Mucosa of rectum (tissue), 2 donors: Measurements from ENCODE around the gene DYNC1I1.

Experiments used
- H3K27ac ChIP-seq, 2 donors: one replicate each; pipeline ENCODE4 v1.7.0; 2013; ENCODE audit warnings: inconsistent platforms in 2 of 2, low read depth in 2 of 2, low read length in 2 of 2
- H3K27me3 ChIP-seq, 2 donors: one replicate each; pipeline ENCODE4 v1.7.0; 2013; ENCODE audit warnings: low read length in 2 of 2; ENCODE audit not compliant: control insufficient read depth in 2 of 2, insufficient read depth in 2 of 2
- H3K36me3 ChIP-seq, 2 donors: one replicate each; pipeline ENCODE4 v1.7.0; 2013; ENCODE audit warnings: low read length in 2 of 2; ENCODE audit not compliant: control insufficient read depth in 2 of 2, insufficient read depth in 2 of 2
- H3K4me1 ChIP-seq, 2 donors: one replicate each; pipeline ENCODE4 v1.7.0; 2013; ENCODE audit warnings: low read length in 2 of 2, mild to moderate bottlenecking in 1 of 2; ENCODE audit not compliant: control insufficient read depth in 2 of 2, insufficient read depth in 2 of 2
- H3K4me3 ChIP-seq, 2 donors: one replicate each; pipeline ENCODE4 v1.7.0; 2013; ENCODE audit warnings: low read length in 2 of 2
- H3K9ac ChIP-seq, 2 donors: one replicate each; pipeline ENCODE4 v1.7.0; 2013; ENCODE audit warnings: low read length in 2 of 2, low read depth in 1 of 2, mild to moderate bottlenecking in 1 of 2
- H3K9me3 ChIP-seq, 2 donors: one replicate each; pipeline ENCODE4 v1.7.0; 2013; ENCODE audit warnings: low read length in 2 of 2; ENCODE audit not compliant: control insufficient read depth in 2 of 2
- donor health status: healthy.
- donor health status: Normal muscosa, but diverticular disease.

The DYNC1I1 gene

GRCh38 chr7:95976369-95977060 is 204.2 kb downstream of the DYNC1I1 start:
- no peak overlapping the region for H3K27ac ChIP-seq
- no peak overlapping the region for H3K9ac ChIP-seq
- no peak overlapping the region for H3K4me3 ChIP-seq
- H3K27me3 ChIP-seq, result no peaks in the 10 kb centered on the region
- H3K4me1 ChIP-seq, result no peaks in the 10 kb centered on the region
- no peaks in the 10 kb centered on the region for H3K9me3 ChIP-seq
- no peaks in the 10 kb centered on the region for H3K36me3 ChIP-seq

- no peak overlapping the region for H3K9ac ChIP-seq
- H3K4me1 ChIP-seq, result no peaks in the 10 kb centered on the region
- H3K4me3 ChIP-seq, result no peak overlapping the region
- no peak overlapping the region for H3K27ac ChIP-seq
- H3K9me3 ChIP-seq, result no peaks in the 10 kb centered on the region
- no peaks in the 10 kb centered on the region for H3K36me3 ChIP-seq
- H3K27me3 ChIP-seq, result no peaks in the 10 kb centered on the region
These were observed 205.6 kb downstream of the DYNC1I1 start for GRCh38 chr7:95977994-95978393.

GRCh38 chr7:95980167-95980566 is 207.8 kb downstream of the DYNC1I1 start:
- H3K27ac ChIP-seq, result no peak overlapping the region
- H3K36me3 ChIP-seq, result no peaks in the 10 kb centered on the region
- H3K4me1 ChIP-seq, result no peaks in the 10 kb centered on the region
- H3K4me3 ChIP-seq, result no peak overlapping the region
- no peaks in the 10 kb centered on the region for H3K27me3 ChIP-seq
- H3K9ac ChIP-seq, result no peak overlapping the region
- no peaks in the 10 kb centered on the region for H3K9me3 ChIP-seq

- no peak overlapping the region for H3K27ac ChIP-seq
- H3K27me3 ChIP-seq, result no peaks in the 10 kb centered on the region
- no peak overlapping the region for H3K4me3 ChIP-seq
- no peaks in the 10 kb centered on the region for H3K9me3 ChIP-seq
- H3K36me3 ChIP-seq, result no peaks in the 10 kb centered on the region
- H3K4me1 ChIP-seq, result no peaks in the 10 kb centered on the region
- no peak overlapping the region for H3K9ac ChIP-seq
These were observed 208.4 kb downstream of the DYNC1I1 start for GRCh38 chr7:95980706-95981105.

GRCh38 chr7:95986178-95986764 is 213.9 kb downstream of the DYNC1I1 start:
- Histone ChIP-seq H3K36me3 (no peaks in the 10 kb centered on the region), H3K4me1 (no peaks in the 10 kb centered on the region), H3K9ac (no peak overlapping the region), H3K27ac (no peak overlapping the region), H3K27me3 (no peaks in the 10 kb centered on the region), H3K9me3 (no peaks in the 10 kb centered on the region), H3K4me3 (no peak overlapping the region)

GRCh38 chr7:95989301-95989700 is 216.9 kb downstream of the DYNC1I1 start:
- H3K4me3 ChIP-seq, result no peak overlapping the region
- no peak overlapping the region for H3K27ac ChIP-seq
- no peaks in the 10 kb centered on the region for H3K36me3 ChIP-seq
- H3K9me3 ChIP-seq, result no peaks in the 10 kb centered on the region
- no peak overlapping the region for H3K9ac ChIP-seq
- no peaks in the 10 kb centered on the region for H3K4me1 ChIP-seq
- H3K27me3 ChIP-seq, result no peaks in the 10 kb centered on the region

- H3K27ac ChIP-seq, result no peak overlapping the region
- no peaks in the 10 kb centered on the region for H3K4me1 ChIP-seq
- H3K36me3 ChIP-seq, result no peaks in the 10 kb centered on the region
- no peaks in the 10 kb centered on the region for H3K9me3 ChIP-seq
- no peak overlapping the region for H3K4me3 ChIP-seq
- H3K9ac ChIP-seq, result no peak overlapping the region
- no peaks in the 10 kb centered on the region for H3K27me3 ChIP-seq
These were observed 221.0 kb downstream of the DYNC1I1 start for GRCh38 chr7:95993380-95993779.

GRCh38 chr7:95996174-95996573 is 223.8 kb downstream of the DYNC1I1 start:
- no peaks in the 10 kb centered on the region for H3K9me3 ChIP-seq
- H3K4me1 ChIP-seq, result no peaks in the 10 kb centered on the region
- H3K27ac ChIP-seq, result no peak overlapping the region
- no peaks in the 10 kb centered on the region for H3K36me3 ChIP-seq
- no peak overlapping the region for H3K9ac ChIP-seq
- no peaks in the 10 kb centered on the region for H3K27me3 ChIP-seq
- H3K4me3 ChIP-seq, result no peak overlapping the region

- H3K4me3 ChIP-seq, result no peak overlapping the region
- no peak overlapping the region for H3K9ac ChIP-seq
- H3K27ac ChIP-seq, result no peak overlapping the region
- no peaks in the 10 kb centered on the region for H3K27me3 ChIP-seq
- H3K4me1 ChIP-seq, result no peaks in the 10 kb centered on the region
- H3K9me3 ChIP-seq, result no peaks in the 10 kb centered on the region
- H3K36me3 ChIP-seq, result no peaks in the 10 kb centered on the region
These were observed 224.5 kb downstream of the DYNC1I1 start for GRCh38 chr7:95996886-95997285.

- Histone ChIP-seq H3K9me3 (no peaks in the 10 kb centered on the region), H3K36me3 (no peaks in the 10 kb centered on the region), H3K4me3 (no peak overlapping the region), H3K9ac (no peak overlapping the region), H3K4me1 (no peaks in the 10 kb centered on the region), H3K27me3 (no peaks in the 10 kb centered on the region), H3K27ac (no peak overlapping the region)
These were observed 225.3 kb downstream of the DYNC1I1 start for GRCh38 chr7:95997632-95998031.
